Prostate gland (tissue), 2 donors: Measurements from ENCODE around the gene SH3TC1.

Source experiments
- CTCF ChIP-seq, 4 experiments: fragments of 200-600 bp in 2 of 4; fragments of 450-650 bp in 2 of 4; sonication (generic) in 2 of 4; IDR thresholded peaks; 1 replicate in 3 of 4; 2 replicates in 1 of 4; pipeline ENCODE4 v1.5.1; 2016 to 2019; ENCODE audit warnings: antibody characterized with exemption in 4 of 4, mild to moderate bottlenecking in 2 of 4, moderate library complexity in 2 of 4
- POLR2A ChIP-seq: fragments of 450-650 bp; IDR thresholded peaks from one replicate; pipeline ENCODE4 v1.6.1; 2016; ENCODE audit warnings: antibody characterized with exemption, mild to moderate bottlenecking

GRCh38 chr4:8156617-8157016, 42.5 kb upstream of the SH3TC1 start:
- TF ChIP-seq CTCF (IDR thresholded peaks at IDR 0.05): no peak
- TF ChIP-seq POLR2A: no peak
